ENCODE results near the gene RBX1.
A peak's percentile ranks its signal among the peaks of the same experiment; 100 is the strongest.
"Not testable (repeated sequence)": the region's sequence is repeated elsewhere in the genome, so short reads cannot be mapped to it uniquely, and the experiment has no call there.

Gene RBX1

DNA sequence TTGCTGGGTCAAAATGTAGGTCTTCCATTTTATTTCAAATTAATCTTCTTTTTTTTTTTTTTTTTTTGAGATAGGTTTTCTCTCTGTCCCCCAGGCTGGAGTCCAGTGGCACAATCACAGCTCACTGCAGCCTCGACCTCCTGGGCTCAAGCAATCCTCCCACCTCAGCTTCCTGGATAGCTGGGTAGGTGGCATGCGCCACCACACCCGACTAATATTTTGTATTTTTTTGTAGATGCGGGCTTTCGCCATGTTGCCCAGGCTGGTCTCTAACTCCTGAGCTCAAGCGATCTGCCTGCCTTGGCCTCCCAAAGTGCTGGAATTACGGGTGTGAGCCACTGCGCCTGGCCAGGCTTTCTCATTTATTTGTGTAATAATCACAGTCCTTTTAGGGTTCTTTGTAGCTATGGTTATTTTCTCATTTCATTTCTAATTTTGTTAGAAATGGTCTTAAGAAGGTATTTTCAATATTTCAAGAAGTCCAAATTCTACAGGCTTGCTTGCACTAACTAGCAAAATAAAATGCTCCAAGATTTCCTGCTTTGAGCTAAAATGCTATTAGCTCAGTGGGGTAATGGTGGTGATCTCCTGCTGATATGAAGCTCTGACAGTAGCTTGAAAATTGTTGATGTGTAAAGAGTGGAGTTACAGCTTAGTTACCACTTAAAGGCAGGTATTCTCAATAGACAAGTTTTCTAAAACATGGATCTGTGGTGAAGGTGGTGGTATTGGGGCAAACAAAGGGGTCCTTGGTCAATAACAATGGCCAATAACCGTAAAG lies 50.0 kb downstream of the RBX1 start:
- no peak for DNase-seq (ENCODE audit: low read depth)
- TF ChIP-seq POLR2A (IDR thresholded peaks at IDR 0.05; ENCODE audit: extremely low read depth, insufficient read length) (no peak), MYC (IDR thresholded peaks at IDR 0.05; ENCODE audit: low read depth, low read length) (no peak)
- TF ChIP-seq, protein P1, sequence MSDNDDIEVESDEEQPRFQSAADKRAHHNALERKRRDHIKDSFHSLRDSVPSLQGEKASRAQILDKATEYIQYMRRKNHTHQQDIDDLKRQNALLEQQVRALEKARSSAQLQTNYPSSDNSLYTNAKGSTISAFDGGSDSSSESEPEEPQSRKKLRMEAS (IDR thresholded peaks at IDR 0.05; ENCODE audit: low read depth, low read length): no peak
- TF ChIP-seq, protein P2, sequence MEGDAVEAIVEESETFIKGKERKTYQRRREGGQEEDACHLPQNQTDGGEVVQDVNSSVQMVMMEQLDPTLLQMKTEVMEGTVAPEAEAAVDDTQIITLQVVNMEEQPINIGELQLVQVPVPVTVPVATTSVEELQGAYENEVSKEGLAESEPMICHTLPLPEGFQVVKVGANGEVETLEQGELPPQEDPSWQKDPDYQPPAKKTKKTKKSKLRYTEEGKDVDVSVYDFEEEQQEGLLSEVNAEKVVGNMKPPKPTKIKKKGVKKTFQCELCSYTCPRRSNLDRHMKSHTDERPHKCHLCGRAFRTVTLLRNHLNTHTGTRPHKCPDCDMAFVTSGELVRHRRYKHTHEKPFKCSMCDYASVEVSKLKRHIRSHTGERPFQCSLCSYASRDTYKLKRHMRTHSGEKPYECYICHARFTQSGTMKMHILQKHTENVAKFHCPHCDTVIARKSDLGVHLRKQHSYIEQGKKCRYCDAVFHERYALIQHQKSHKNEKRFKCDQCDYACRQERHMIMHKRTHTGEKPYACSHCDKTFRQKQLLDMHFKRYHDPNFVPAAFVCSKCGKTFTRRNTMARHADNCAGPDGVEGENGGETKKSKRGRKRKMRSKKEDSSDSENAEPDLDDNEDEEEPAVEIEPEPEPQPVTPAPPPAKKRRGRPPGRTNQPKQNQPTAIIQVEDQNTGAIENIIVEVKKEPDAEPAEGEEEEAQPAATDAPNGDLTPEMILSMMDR (IDR thresholded peaks at IDR 0.05; ENCODE audit: low read depth, low read length): no peak
- no peak overlapping the region for H3K4me3 ChIP-seq (ENCODE audit: low read depth, low read length)

DNA sequence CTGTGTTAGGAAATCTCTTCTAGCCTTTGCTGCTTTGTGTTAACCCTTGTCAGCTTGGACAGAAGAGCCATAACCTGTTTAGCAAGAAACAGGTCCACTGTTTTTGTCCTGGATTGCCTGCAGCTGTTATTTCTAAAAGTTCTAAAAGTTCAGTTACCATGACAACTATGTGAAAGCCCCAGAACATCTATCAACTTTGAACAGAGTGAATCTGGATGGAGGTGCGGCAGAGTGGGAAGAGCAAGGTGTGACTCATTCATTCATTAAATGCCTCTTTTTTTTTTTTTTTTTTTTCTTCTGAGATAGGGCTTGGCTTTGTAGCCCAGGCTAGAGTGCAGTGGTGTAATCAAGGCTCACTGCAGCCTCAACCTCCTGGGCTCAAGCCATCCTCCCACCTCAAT lies 50.5 kb downstream of the RBX1 start:
- H3K4me3 ChIP-seq (ENCODE audit: low read depth, low read length): no peak overlapping the region
- TF ChIP-seq MYC (IDR thresholded peaks at IDR 0.05; ENCODE audit: low read depth, low read length) (no peak), POLR2A (IDR thresholded peaks at IDR 0.05; ENCODE audit: extremely low read depth, insufficient read length) (no peak)
- TF ChIP-seq, protein P1 (IDR thresholded peaks at IDR 0.05; ENCODE audit: low read depth, low read length): no peak
- TF ChIP-seq, protein P2 (IDR thresholded peaks at IDR 0.05; ENCODE audit: low read depth, low read length): no peak
- no peak for DNase-seq (ENCODE audit: low read depth)

- not testable (repeated sequence) for H3K4me3 ChIP-seq (ENCODE audit: low read depth, low read length)
Observed at GRCh38 chr22:41002386-41002785, 51.2 kb downstream of the RBX1 start.

GRCh38 chr22:41003066-41003465 lies 51.9 kb downstream of the RBX1 start:
- no peak overlapping the region for H3K4me3 ChIP-seq (ENCODE audit: low read depth, low read length)
- DNase-seq (ENCODE audit: low read depth): no peak

More at GRCh38 chr22:41002386-41002785, 51.2 kb downstream of the RBX1 start:
- DNase-seq (ENCODE audit: low read depth): not testable (repeated sequence)

DNA sequence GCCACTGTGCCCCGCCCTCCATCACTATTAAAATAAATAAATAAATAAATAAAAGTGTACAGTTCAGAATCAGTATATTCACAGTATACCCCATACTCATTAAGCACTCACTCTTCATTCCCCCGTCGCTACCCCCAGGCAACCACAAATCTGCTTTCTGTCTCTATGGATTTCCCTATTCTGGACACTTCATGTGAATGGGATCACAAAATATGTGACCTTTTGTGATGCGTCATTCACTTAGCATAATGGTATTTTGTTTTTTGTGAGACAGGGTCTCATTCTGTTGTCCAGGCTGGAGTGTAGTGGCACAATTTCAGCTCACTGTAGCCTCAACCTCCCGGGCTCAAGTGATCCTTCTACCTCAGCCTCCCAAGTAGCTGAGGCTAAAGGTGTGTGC lies 52.8 kb downstream of the RBX1 start:
- no peak overlapping the region for H3K4me3 ChIP-seq (ENCODE audit: low read depth, low read length)
- DNase-seq (ENCODE audit: low read depth): no peak
- no peak for TF ChIP-seq MYC (IDR thresholded peaks at IDR 0.05; ENCODE audit: low read depth, low read length)
- TF ChIP-seq, protein P1 (IDR thresholded peaks at IDR 0.05; ENCODE audit: low read depth, low read length): no peak

More at GRCh38 chr22:41003066-41003465, 51.9 kb downstream of the RBX1 start:
- TF ChIP-seq POLR2A (IDR thresholded peaks at IDR 0.05; ENCODE audit: extremely low read depth, insufficient read length) (no peak), MYC (IDR thresholded peaks at IDR 0.05; ENCODE audit: low read depth, low read length) (no peak)
- TF ChIP-seq, protein P2 (IDR thresholded peaks at IDR 0.05; ENCODE audit: low read depth, low read length): no peak
- TF ChIP-seq, protein P1 (IDR thresholded peaks at IDR 0.05; ENCODE audit: low read depth, low read length): no peak

DNA sequence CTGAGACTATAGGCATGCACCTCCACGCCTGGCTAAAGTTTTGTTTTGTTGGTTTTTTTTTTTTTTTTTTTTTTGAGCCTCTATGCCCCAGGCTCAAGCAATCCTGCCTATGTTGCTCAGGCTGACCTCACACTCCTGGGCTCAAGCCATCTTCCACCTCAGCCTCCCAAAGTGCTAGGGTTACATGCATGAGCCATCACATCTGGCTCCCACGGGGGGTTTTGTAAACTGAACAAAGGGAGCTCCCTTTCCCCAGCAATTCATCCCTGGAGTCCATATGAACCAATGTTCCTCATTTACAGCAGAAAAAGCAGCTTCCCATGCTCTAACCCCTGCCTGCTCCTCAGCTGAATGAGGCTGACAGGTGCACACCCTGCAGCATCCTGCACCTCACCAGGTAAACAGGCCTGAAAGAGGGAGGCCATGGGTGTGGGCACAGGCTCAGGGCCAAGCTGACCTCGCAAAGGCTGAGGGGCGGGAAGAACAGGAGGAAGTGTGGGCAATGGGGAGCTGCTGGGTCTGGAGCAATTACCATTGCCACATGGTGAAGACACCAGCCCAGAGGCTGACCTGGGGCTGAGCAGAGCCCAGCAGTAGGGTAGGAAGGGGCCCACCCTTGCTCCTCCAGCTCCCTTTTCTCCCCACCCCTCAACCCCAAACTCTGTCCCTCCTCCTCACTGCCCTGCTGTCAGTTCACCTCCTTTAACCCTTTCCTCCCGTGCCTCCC lies 58.2 kb downstream of the RBX1 start:
- no peak overlapping the region for H3K4me3 ChIP-seq (ENCODE audit: low read depth, low read length)
- peak; percentile 97 for DNase-seq (ENCODE audit: low read depth)
- TF ChIP-seq MYC (IDR thresholded peaks at IDR 0.05; ENCODE audit: low read depth, low read length): peak; percentile 75
- TF ChIP-seq, protein P1 (IDR thresholded peaks at IDR 0.05; ENCODE audit: low read depth, low read length): peak; percentile 79
- TF ChIP-seq, protein P2 (IDR thresholded peaks at IDR 0.05; ENCODE audit: low read depth, low read length): no peak
- no peak for TF ChIP-seq POLR2A (IDR thresholded peaks at IDR 0.05; ENCODE audit: extremely low read depth, insufficient read length)

Measured in NB4 (cell line).